Right atrium auricular region (tissue), 2 donors: Measurements from ENCODE around the gene GRK1. TPM values are rescaled to one million over a fixed set of nuclear protein-coding genes. Genes with fewer than 3 reads are reported as not detected.

Source experiments
- DNase-seq: peaks from one replicate; pipeline ENCODE4 v3.0.0-alpha.2; 2019; ENCODE audit warnings: low spot score
- H3K27ac ChIP-seq, 2 donors: fragments of 200-600 bp; sonication (generic); 1 replicate in 1 of 2; 2 replicates in 1 of 2; pipeline ENCODE4 v1.5.1; 2016 to 2019
- H3K27me3 ChIP-seq, 2 donors: fragments of 200-600 bp; sonication (generic); one replicate each; pipeline versions ENCODE4 v1.5.1 to v1.6.0; 2017 to 2019
- H3K36me3 ChIP-seq: fragments of 200-600 bp; sonication (generic); one replicate; pipeline ENCODE4 v1.5.1; 2016
- H3K4me1 ChIP-seq, 2 donors: fragments of 200-600 bp; sonication (generic); one replicate each; pipeline versions ENCODE4 v1.5.1 to v1.6.0; 2017 to 2019
- H3K4me3 ChIP-seq, 2 donors: fragments of 200-600 bp; sonication (generic); 1 replicate in 1 of 2; 2 replicates in 1 of 2; pipeline ENCODE4 v1.5.1; 2017 to 2019; ENCODE audit warnings: mild to moderate bottlenecking in 1 of 2, moderate library complexity in 1 of 2
- H3K9me3 ChIP-seq, 2 donors: fragments of 200-600 bp; sonication (generic); one replicate each; pipeline ENCODE4 v1.5.1; 2019
- CTCF ChIP-seq, 2 donors: fragments of 200-600 bp; sonication (generic); IDR thresholded peaks; one replicate each; pipeline ENCODE4 v1.5.1; 2019; ENCODE audit warnings: antibody characterized with exemption in 2 of 2
- total RNA-seq, 2 donors: library from RNA; depleted of rRNA; stranded (reverse); fragments of >200 nt; gene quantifications; one replicate each; pipeline ENCODE4 v1.1.0, GENCODE V29; 2016

Gene GRK1
- total RNA-seq, 2 donors from 2014 or later: not detected

- H3K4me1 ChIP-seq: no peaks in the 10 kb centered on the region
- peaks cover 0 to 16% of the 10 kb centered on the region in 2 donors for H3K9me3 ChIP-seq
- TF ChIP-seq CTCF (IDR thresholded peaks at IDR 0.05): no peak
- no peak for DNase-seq
- H3K27me3 ChIP-seq: no peaks in the 10 kb centered on the region
- H3K4me3 ChIP-seq: no peak overlapping the region
- no peaks in the 10 kb centered on the region for H3K36me3 ChIP-seq
- H3K27ac ChIP-seq: no peak overlapping the region
Measured at GRCh38 chr13:113656831-113657671, 10.0 kb upstream of the GRK1 start.

- Histone ChIP-seq H3K4me1 (no peaks in the 10 kb centered on the region), H3K27me3 (no peaks in the 10 kb centered on the region), H3K4me3 (no peak within 1 kb of the TSS), H3K27ac (no peak within 1 kb of the TSS), H3K9me3 (peaks cover 0 to 19% of the 10 kb centered on the region in 2 donors), H3K36me3 (no peaks in the 10 kb centered on the region)
- no peak for DNase-seq
- TF ChIP-seq CTCF (IDR thresholded peaks at IDR 0.05): no peak
Measured at GRCh38 chr13:113657851-113658741, 8.9 kb upstream of the GRK1 start, which contains the start of gene ATP4B. ATP4B (minus strand) TSS chr13:113658198; CDS start chr13:113658144, 54 bp downstream.

GRCh38 chr13:113658836-113659235 is 8.2 kb upstream of the GRK1 start:
- no peak overlapping the region for H3K27ac ChIP-seq
- H3K4me3 ChIP-seq: no peak overlapping the region
- no peak for TF ChIP-seq CTCF (IDR thresholded peaks at IDR 0.05)
- peaks cover 0 to 19% of the 10 kb centered on the region in 2 donors for H3K9me3 ChIP-seq
- H3K27me3 ChIP-seq: no peaks in the 10 kb centered on the region
- no peak for DNase-seq
- no peaks in the 10 kb centered on the region for H3K36me3 ChIP-seq
- H3K4me1 ChIP-seq: no peaks in the 10 kb centered on the region

- no peak for TF ChIP-seq CTCF (IDR thresholded peaks at IDR 0.05)
Measured at GRCh38 chr13:113659337-113659736, 7.7 kb upstream of the GRK1 start.

GRCh38 chr13:113660066-113660465 is 7.0 kb upstream of the GRK1 start:
- H3K4me1 ChIP-seq: no peaks in the 10 kb centered on the region
- H3K9me3 ChIP-seq: peaks cover 0 to 19% of the 10 kb centered on the region in 2 donors
- H3K27ac ChIP-seq: no peak overlapping the region
- H3K4me3 ChIP-seq: no peak overlapping the region
- H3K36me3 ChIP-seq: no peaks in the 10 kb centered on the region
- no peak for DNase-seq
- H3K27me3 ChIP-seq: no peaks in the 10 kb centered on the region
- TF ChIP-seq CTCF (IDR thresholded peaks at IDR 0.05): no peak

More at GRCh38 chr13:113659337-113659736, 7.7 kb upstream of the GRK1 start:
- no peaks in the 10 kb centered on the region for H3K27me3 ChIP-seq
- H3K27ac ChIP-seq: no peak overlapping the region
- no peaks in the 10 kb centered on the region for H3K36me3 ChIP-seq
- no peak for DNase-seq
- H3K9me3 ChIP-seq: peaks cover 0 to 19% of the 10 kb centered on the region in 2 donors
- H3K4me1 ChIP-seq: no peaks in the 10 kb centered on the region
- no peak overlapping the region for H3K4me3 ChIP-seq
